OCI-LY7 (cell line): ENCODE data around the gene FZD10. TPM values are rescaled to one million over a fixed set of nuclear protein-coding genes. Genes with fewer than 3 reads are reported as not detected.

Experiments
- BruUV-seq: library from RNA; stranded (reverse); fragments of 400-500 nt; replicated peaks from 2 replicates; lab custom pipeline; 2021; lab: Mats Ljungman, UMichigan
- CTCF ChIA-PET: fragments of 300-600 bp; sonication (Branson Sonifier 250); formaldehyde crosslinking; loops from one replicate; lab custom pipeline; 2022; ENCODE audit warnings: antibody characterized with exemption; ENCODE audit not compliant: unreplicated experiment; lab: Charles Lee
- POLR2A ChIA-PET: fragments of 300-600 bp; sonication (Branson Sonifier 250); formaldehyde crosslinking; loops from one replicate; lab custom pipeline; 2022; ENCODE audit warnings: antibody characterized with exemption; lab: Charles Lee
- DNase-seq: peaks from one replicate; pipeline ENCODE4 v3.0.0-alpha.2; 2015; ENCODE audit warnings: low spot score
- H2AFZ ChIP-seq: fragments of 200-600 bp; sonication (generic), shearing (Covaris generic); 2 replicates; pipeline ENCODE4 v1.6.1; 2014; ENCODE audit warnings: mild to moderate bottlenecking, antibody characterized with exemption, low read length, moderate library complexity
- H3K27ac ChIP-seq: fragments of 200-600 bp; sonication (generic); 2 replicates; pipeline ENCODE4 v1.5.1; 2014; ENCODE audit warnings: mixed run types, low read depth, mild to moderate bottlenecking, moderate library complexity, low read length, inconsistent platforms; ENCODE audit not compliant: poor library complexity, severe bottlenecking
- H3K36me3 ChIP-seq: fragments of 200-600 bp; sonication (generic); 2 replicates; pipeline ENCODE4 v1.6.1; 2014; ENCODE audit warnings: mild to moderate bottlenecking, antibody characterized with exemption, low read length, moderate library complexity, mixed read lengths; ENCODE audit not compliant: insufficient read depth
- H3K4me1 ChIP-seq: fragments of 200-600 bp; sonication (generic); 2 replicates; pipeline ENCODE4 v1.5.1; 2014; ENCODE audit warnings: mild to moderate bottlenecking, low read length; ENCODE audit not compliant: insufficient read depth, poor library complexity, severe bottlenecking
- H3K4me2 ChIP-seq: fragments of 200-600 bp; sonication (generic); 2 replicates; pipeline ENCODE4 v1.6.1; 2014; ENCODE audit warnings: mild to moderate bottlenecking, low read length
- H3K4me3 ChIP-seq: fragments of 200-600 bp; sonication (generic); 2 replicates; pipeline ENCODE4 v1.5.1; 2014; ENCODE audit warnings: mild to moderate bottlenecking, low read depth, low read length; ENCODE audit not compliant: poor library complexity, severe bottlenecking
- H3K79me2 ChIP-seq: fragments of 200-600 bp; sonication (generic); 2 replicates; pipeline ENCODE4 v1.6.1; 2016; ENCODE audit warnings: low read depth, mild to moderate bottlenecking, low read length, moderate library complexity, mixed read lengths; ENCODE audit not compliant: insufficient read depth
- H3K9me2 ChIP-seq: fragments of 200-600 bp; sonication (generic); 2 replicates; pipeline ENCODE4 v1.6.1; 2016; ENCODE audit warnings: mild to moderate bottlenecking, low read length, mixed read lengths; ENCODE audit not compliant: insufficient read depth
- H3K9me3 ChIP-seq: fragments of 200-600 bp; sonication (generic); 2 replicates; pipeline ENCODE4 v1.6.1; 2014; ENCODE audit warnings: mild to moderate bottlenecking, mixed run types, low read length, mixed read lengths
- H4K20me1 ChIP-seq: fragments of 200-600 bp; sonication (generic); 2 replicates; pipeline ENCODE4 v1.6.1; 2014; ENCODE audit warnings: mild to moderate bottlenecking, antibody characterized with exemption, low read length, moderate library complexity, mixed read lengths; ENCODE audit not compliant: insufficient read depth
- CTCF ChIP-seq: fragments of 200-600 bp; sonication (generic); conservative IDR thresholded peaks from 2 replicates; pipeline ENCODE4 v1.5.1; 2014; ENCODE audit warnings: mild to moderate bottlenecking, antibody characterized with exemption, low read length, moderate library complexity, mixed read lengths
- EZH2phosphoT487 ChIP-seq: fragments of 200-600 bp; sonication (generic); IDR thresholded peaks from 2 replicates; pipeline ENCODE4 v1.6.1; 2018; ENCODE audit warnings: low read depth, borderline replicate concordance, mild to moderate bottlenecking, mixed run types, antibody characterized with exemption, low read length, moderate library complexity, mixed read lengths
- intact Hi-C: fragments of 100-400 bp; cut with micrococcal nuclease; formaldehyde crosslinking; loops from one replicate; pipeline ENCODE4 v1.10.0; 2022; ENCODE audit not compliant: unreplicated experiment
- total RNA-seq, 2 experiments: library from RNA; depleted of rRNA in 1 of 2; stranded (reverse); fragments of >200 nt in 1 of 2; shearing (Covaris generic) in 1 of 2; gene quantifications; 2 replicates each; pipeline ENCODE4 v1.2.3, GENCODE V29; 2014 to 2022

Gene FZD10
- total RNA-seq, 2 experiments from 2014 or later: not detected

- ChIA-PET CTCF (no interaction called here), POLR2A (no interaction called here)
- no peaks in the 10 kb centered on the region for H3K79me2 ChIP-seq
- no peaks in the 10 kb centered on the region for H4K20me1 ChIP-seq
- H3K4me1 ChIP-seq: no peaks in the 10 kb centered on the region
- TF ChIP-seq EZH2phosphoT487 (no peak), CTCF (no peak)
- H3K9me3 ChIP-seq: no peaks in the 10 kb centered on the region
- no peak overlapping the region for H3K4me2 ChIP-seq
- no TSS peak for BruUV-seq
- H3K4me3 ChIP-seq: no peak overlapping the region
- DNase-seq: no peak
- H3K36me3 ChIP-seq: no peaks in the 10 kb centered on the region
- H2AFZ ChIP-seq: no peak overlapping the region
- no peak overlapping the region for H3K27ac ChIP-seq
- intact Hi-C loops: no loop called here
- H3K9me2 ChIP-seq: no peaks in the 10 kb centered on the region
These were observed 23.5 kb downstream of the FZD10 start for GRCh38 chr12:130185455-130186391.

GRCh38 chr12:130186651-130187268 is 24.5 kb downstream of the FZD10 start:
- H2AFZ ChIP-seq: no peak overlapping the region
- no peaks in the 10 kb centered on the region for H4K20me1 ChIP-seq
- no peak overlapping the region for H3K4me3 ChIP-seq
- no peak overlapping the region for H3K4me2 ChIP-seq
- intact Hi-C loops: no loop called here
- H3K36me3 ChIP-seq: no peaks in the 10 kb centered on the region
- TF ChIP-seq EZH2phosphoT487: no peak
- no peak for TF ChIP-seq CTCF
- no peaks in the 10 kb centered on the region for H3K4me1 ChIP-seq
- H3K9me2 ChIP-seq: no peaks in the 10 kb centered on the region
- H3K9me3 ChIP-seq: no peaks in the 10 kb centered on the region
- ChIA-PET CTCF (no interaction called here), POLR2A (no interaction called here)
- no TSS peak for BruUV-seq
- no peaks in the 10 kb centered on the region for H3K79me2 ChIP-seq
- no peak overlapping the region for H3K27ac ChIP-seq
- DNase-seq: no peak
